SH-SY5Y (cell line): Measurements from ENCODE around the gene CAV3.

ENCODE experiments used
- GATA2 ChIP-seq: IDR thresholded peaks from 2 replicates; pipeline ENCODE4 v1.6.1; 2011; ENCODE audit warnings: mild to moderate bottlenecking, low read depth, low read length
- GATA3 ChIP-seq: IDR thresholded peaks from 2 replicates; pipeline ENCODE4 v1.6.1; 2011; ENCODE audit warnings: low read depth, mild to moderate bottlenecking, low read length, moderate library complexity

The CAV3 gene

DNA sequence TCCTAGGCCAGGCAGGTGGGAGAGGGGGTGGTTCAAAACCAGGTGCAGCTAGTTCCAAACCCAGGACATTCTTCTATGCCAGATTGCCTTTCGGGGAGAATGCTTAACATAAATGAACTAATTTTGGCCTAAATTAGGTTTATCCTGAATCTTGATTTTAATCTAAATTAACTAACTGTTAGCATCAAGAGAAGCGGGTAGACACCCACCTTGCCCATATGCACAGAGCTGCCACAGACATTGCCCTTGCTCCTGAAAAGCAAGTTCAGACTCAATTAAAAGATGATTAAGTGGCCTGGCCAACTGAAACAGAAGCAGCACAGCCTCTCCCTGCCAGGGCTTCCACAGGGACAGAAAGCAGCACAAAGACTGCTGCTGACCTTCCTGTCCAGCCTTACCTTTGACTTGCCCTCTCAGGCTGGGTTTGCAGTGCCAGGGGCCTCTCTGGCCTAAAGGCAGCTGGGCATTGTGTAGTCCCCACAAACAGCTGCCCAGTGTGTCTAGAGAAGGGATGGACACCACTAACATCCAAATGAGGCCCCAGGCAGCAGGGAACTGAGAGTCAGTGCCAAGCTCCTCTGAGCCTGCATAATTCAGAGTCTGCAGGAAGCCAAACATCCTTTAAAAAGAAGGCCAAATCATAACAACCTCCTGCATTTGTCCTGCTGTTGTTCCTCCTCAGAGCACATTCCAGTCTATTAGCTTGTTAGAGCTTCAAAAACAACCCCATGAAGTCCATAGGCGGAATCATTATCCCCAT is 51.3 kb downstream of the CAV3 start:
- TF ChIP-seq GATA2 (peak; percentile 87), GATA3 (peak; percentile 88)

DNA sequence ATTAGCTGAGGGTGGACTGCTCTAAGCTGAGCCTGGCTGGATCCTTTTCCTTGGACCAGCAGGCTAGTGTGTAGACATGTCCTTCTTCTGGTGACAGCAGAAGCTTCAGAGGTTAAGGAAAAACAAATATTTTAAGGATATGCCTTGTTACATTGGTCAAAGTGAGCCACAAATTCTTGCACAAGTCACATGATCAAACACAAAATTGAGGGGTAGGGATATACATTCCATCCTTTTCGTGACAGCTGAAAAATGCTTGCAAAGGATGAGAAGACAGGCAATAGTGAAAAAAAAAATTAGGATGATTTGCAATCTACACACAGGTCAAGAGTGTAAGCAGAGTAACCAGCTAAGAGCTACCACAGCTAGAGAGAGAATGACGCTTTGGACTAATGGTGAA is 56.9 kb downstream of the CAV3 start:
- TF ChIP-seq GATA3 (no peak), GATA2 (no peak)

DNA sequence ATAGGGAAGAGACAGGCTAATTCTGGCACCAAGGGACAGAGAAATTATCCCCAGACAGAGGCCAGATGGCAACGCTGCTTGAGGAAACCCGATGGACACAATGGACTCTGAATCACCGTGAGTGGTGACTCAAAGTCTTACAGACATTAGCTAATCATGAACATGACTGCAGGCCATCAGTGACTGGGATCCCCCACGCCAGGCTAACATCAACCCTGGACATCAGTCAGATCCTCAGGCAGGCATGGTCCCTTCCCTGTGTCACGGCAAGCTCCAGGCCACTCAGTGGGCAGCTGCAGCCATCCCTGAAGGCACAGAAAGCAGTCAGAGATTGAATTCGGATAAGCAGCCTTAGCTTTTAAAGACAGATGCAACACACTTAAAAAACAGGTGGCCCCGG is 59.6 kb downstream of the CAV3 start:
- peak; percentile 90 for TF ChIP-seq GATA2
- TF ChIP-seq GATA3: peak; percentile 83

- TF ChIP-seq GATA2 (no peak), GATA3 (no peak)
Measured at GRCh38 chr3:8794247-8794646, 60.6 kb downstream of the CAV3 start.
